ENCODE measurements around the gene TAF11L5. TPM values are rescaled to one million over a fixed set of nuclear protein-coding genes. Genes with fewer than 3 reads are reported as not detected.
"Not testable (repeated sequence)": the region's sequence is repeated elsewhere in the genome, so short reads cannot be mapped to it uniquely, and the experiment has no call there.

Gene TAF11L5
- total and polyA plus RNA-seq, 2 of the 4 experiments (the other 2 are of a cell fraction), result not detected

- Histone ChIP-seq H3K14ac (replicated peaks; ENCODE audit: low read depth, low read length) (no peak overlapping the region), H2BK15ac (ENCODE audit: low read depth, low read length) (no peak overlapping the region), H3K23ac (ENCODE audit: low read depth, low read length) (no peak overlapping the region), H3K4me2 (ENCODE audit: low read depth, low read length) (no peak overlapping the region), H4K91ac (ENCODE audit: insufficient read depth, low read depth, low read length) (no peak overlapping the region), H3K4me3 (ENCODE audit: insufficient read depth, low read depth, low read length) (no peak overlapping the region), H3K79me1 (ENCODE audit: low read depth in 1 of 2, low read length in 2 of 2) (no peaks in the 10 kb centered on the region), H2AK9ac (replicated peaks; ENCODE audit: low read depth, low read length, poor library complexity) (no peak overlapping the region), H2BK120ac (ENCODE audit: low read depth, low read length) (no peak overlapping the region), H3K4me1 (ENCODE audit: control insufficient read depth, insufficient read depth, low read length) (no peaks in the 10 kb centered on the region), H2AFZ (replicated peaks; ENCODE audit: low read length, poor library complexity) (no peak overlapping the region), H4K20me1 (ENCODE audit: insufficient read depth, low read length) (no peaks in the 10 kb centered on the region), H3K9me1 (ENCODE audit: insufficient read depth, low read length) (no peaks in the 10 kb centered on the region), H4K8ac (ENCODE audit: low read depth in 2 of 2, low read length in 2 of 2) (no peak overlapping the region), H2AK5ac (ENCODE audit: low read depth, low read length) (no peak overlapping the region), H2BK5ac (ENCODE audit: low read depth, low read length, poor library complexity, severe bottlenecking) (no peak overlapping the region), H4K5ac (ENCODE audit: low read depth, low read length) (no peak overlapping the region), H3K27me3 (ENCODE audit: control insufficient read depth, insufficient read depth, low read length) (peaks cover 4% of the 10 kb centered on the region), H3K27ac (ENCODE audit: insufficient read depth, low read length) (no peak overlapping the region), H3K9ac (ENCODE audit: low read depth, low read length) (no peak overlapping the region), H3K9me3 (ENCODE audit: control insufficient read depth, insufficient read depth, low read length) (no peaks in the 10 kb centered on the region), H2BK20ac (ENCODE audit: low read depth, low read length) (no peak overlapping the region), H3K56ac (ENCODE audit: extremely low read depth, insufficient read depth, low read length) (no peak overlapping the region), H3K18ac (ENCODE audit: low read depth, low read length) (no peak overlapping the region), H3K4ac (ENCODE audit: low read depth, low read length) (no peak overlapping the region), H3K36me3 (ENCODE audit: control insufficient read depth, insufficient read depth, low read length) (no peaks in the 10 kb centered on the region)
- TF ChIP-seq USF2 (IDR thresholded peaks at IDR 0.05; ENCODE audit: low read depth, low read length) (no peak), MAFK (IDR thresholded peaks at IDR 0.05; ENCODE audit: low read depth, low read length) (no peak)
- BruUV-seq (replicated peaks), result no TSS peak
- no peak for ATAC-seq (ENCODE audit: low read depth)
- intact Hi-C loops (cut with micrococcal nuclease), result no loop called here
- dilution Hi-C loops (cut with HindIII; ENCODE audit: low sequenced_read_pairs, unreplicated experiment), result no loop called here
- DNase-seq, result no peak
- in situ Hi-C loops (cut with MboI; ENCODE audit: low sequenced_read_pairs), result no loop called here
- CTCF ChIA-PET, result no interaction called here
- POLR2A ChIA-PET (ENCODE audit: unreplicated experiment), result no interaction called here
- no CpG with 5 or more reads among the region's 4 CpGs for WGBS, 2 experiments (ENCODE audit: extremely low coverage in 2 of 2, insufficient read length in 1 of 2)
Measured at GRCh38 chr5:17497446-17497845, 27.6 kb upstream of the TAF11L5 start.

- BruUV-seq (replicated peaks); H3K4me3 ChIP-seq (ENCODE audit: insufficient read depth, low read depth, low read length); H3K14ac ChIP-seq (replicated peaks; ENCODE audit: low read depth, low read length); H2AK9ac ChIP-seq (replicated peaks; ENCODE audit: low read depth, low read length, poor library complexity); H3K56ac ChIP-seq (ENCODE audit: extremely low read depth, insufficient read depth, low read length); H3K18ac ChIP-seq (ENCODE audit: low read depth, low read length); H4K20me1 ChIP-seq (ENCODE audit: insufficient read depth, low read length); H2AK5ac ChIP-seq (ENCODE audit: low read depth, low read length); in situ Hi-C loops (cut with MboI; ENCODE audit: low sequenced_read_pairs); H3K9me3 ChIP-seq (ENCODE audit: control insufficient read depth, insufficient read depth, low read length); ATAC-seq (ENCODE audit: low read depth); H4K5ac ChIP-seq (ENCODE audit: low read depth, low read length); CTCF ChIA-PET; H3K23ac ChIP-seq (ENCODE audit: low read depth, low read length); H4K91ac ChIP-seq (ENCODE audit: insufficient read depth, low read depth, low read length); H3K79me1 ChIP-seq (ENCODE audit: low read depth in 1 of 2, low read length in 2 of 2); H3K27me3 ChIP-seq (ENCODE audit: control insufficient read depth, insufficient read depth, low read length); H3K4ac ChIP-seq (ENCODE audit: low read depth, low read length); POLR2A ChIA-PET (ENCODE audit: unreplicated experiment); H3K27ac ChIP-seq (ENCODE audit: insufficient read depth, low read length); H3K4me2 ChIP-seq (ENCODE audit: low read depth, low read length); H3K9ac ChIP-seq (ENCODE audit: low read depth, low read length); H2BK5ac ChIP-seq (ENCODE audit: low read depth, low read length, poor library complexity, severe bottlenecking); DNase-seq; H2BK20ac ChIP-seq (ENCODE audit: low read depth, low read length); H3K36me3 ChIP-seq (ENCODE audit: control insufficient read depth, insufficient read depth, low read length); H2BK15ac ChIP-seq (ENCODE audit: low read depth, low read length); H2AFZ ChIP-seq (replicated peaks; ENCODE audit: low read length, poor library complexity); dilution Hi-C loops (cut with HindIII; ENCODE audit: low sequenced_read_pairs, unreplicated experiment); H3K4me1 ChIP-seq (ENCODE audit: control insufficient read depth, insufficient read depth, low read length); H4K8ac ChIP-seq (ENCODE audit: low read depth in 2 of 2, low read length in 2 of 2); H3K9me1 ChIP-seq (ENCODE audit: insufficient read depth, low read length); H2BK120ac ChIP-seq (ENCODE audit: low read depth, low read length); intact Hi-C loops (cut with micrococcal nuclease): not testable (repeated sequence)
- 92% methylated on average over 2 of the region's 8 CpGs; no CpG with 5 or more reads in 1 of the 2 experiments for WGBS, 2 experiments (ENCODE audit: extremely low coverage in 2 of 2, insufficient read length in 1 of 2)
Measured at GRCh38 chr5:17497931-17498330, 27.1 kb upstream of the TAF11L5 start, which contains the start of gene TAF11L2. Gene TAF11L2 (plus strand): TSS chr5:17498231.

Measured in IMR-90 (cell line).